WTC11 (cell line): ENCODE measurements around the gene CNIH3.

ENCODE experiments used
- CREB1 ChIP-seq: sonication (generic); formaldehyde crosslinking; IDR thresholded peaks from 2 replicates; pipeline ENCODE4 v1.8.0; 2023; ENCODE audit warnings: mild to moderate bottlenecking, missing genetic modification reagents
- CTCF ChIP-seq: fragments of 200-600 bp; IDR thresholded peaks from 2 replicates; pipeline ENCODE4 v1.8.0; 2022; ENCODE audit warnings: antibody characterized with exemption
- ELF4 ChIP-seq: sonication (generic); formaldehyde crosslinking; IDR thresholded peaks from 2 replicates; pipeline ENCODE4 v1.8.1; 2022; ENCODE audit warnings: low read depth, mild to moderate bottlenecking, moderate library complexity, missing genetic modification reagents
- MLX ChIP-seq: sonication (generic); formaldehyde crosslinking; IDR thresholded peaks from 2 replicates; pipeline ENCODE4 v1.8.1; 2023; ENCODE audit warnings: mild to moderate bottlenecking, missing genetic modification reagents, moderate library complexity
- NFYB ChIP-seq: sonication (generic); formaldehyde crosslinking; conservative IDR thresholded peaks from 2 replicates; pipeline ENCODE4 v1.8.0; 2022; ENCODE audit warnings: low read depth, missing genetic modification reagents
- TEAD4 ChIP-seq: sonication (generic); formaldehyde crosslinking; IDR thresholded peaks from 2 replicates; pipeline ENCODE4 v1.8.0; 2022; ENCODE audit warnings: mild to moderate bottlenecking, missing genetic modification reagents
- ZNF138 ChIP-seq: sonication (generic); formaldehyde crosslinking; conservative IDR thresholded peaks from 2 replicates; pipeline ENCODE4 v1.8.1; 2022; ENCODE audit warnings: mild to moderate bottlenecking, moderate library complexity, missing genetic modification reagents

DNA sequence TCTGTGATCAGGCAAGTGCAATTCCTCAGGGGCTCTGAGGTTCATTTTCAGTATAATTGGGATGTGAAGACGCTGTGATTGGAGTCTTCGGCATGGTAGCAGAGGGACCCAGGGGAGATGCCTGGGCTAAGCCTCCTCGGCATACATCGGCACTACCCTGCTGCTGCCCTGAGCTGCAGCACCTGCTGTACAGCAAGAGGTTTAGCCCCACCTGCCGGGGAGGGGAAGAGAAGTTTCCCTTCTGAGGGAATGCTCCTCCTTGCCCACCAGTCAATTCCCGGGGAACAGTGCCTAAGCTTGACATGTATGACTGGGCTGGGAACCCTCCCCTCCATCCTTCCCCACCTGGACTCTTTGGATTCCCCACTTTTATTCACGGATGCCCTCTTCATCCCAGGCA lies 24.9 kb downstream of the CNIH3 start:
- TF ChIP-seq CTCF (no peak), TEAD4 (CRISPR knock-in tag) (no peak), MLX (CRISPR knock-in tag) (no peak), ZNF138 (CRISPR knock-in tag) (no peak), CREB1 (CRISPR knock-in tag) (no peak), NFYB (CRISPR knock-in tag) (no peak), ELF4 (CRISPR knock-in tag) (no peak)
